GM20000 (cell line): ENCODE results near the gene TLK1.
"Not testable (repeated sequence)": the region's sequence is repeated elsewhere in the genome, so short reads cannot be mapped to it uniquely, and the experiment has no call there.

Experiments
- DNase-seq: peaks from one replicate; pipeline ENCODE4 v3.0.0; 2012; ENCODE audit warnings: low spot score
- TF ChIP-seq, protein P1 (sequence below): IDR thresholded peaks from 2 replicates; pipeline ENCODE4 v1.5.1; 2012; ENCODE audit warnings: mild to moderate bottlenecking, control low read depth; ENCODE audit errors: extremely low read depth, missing control alignments

Gene TLK1

DNA sequence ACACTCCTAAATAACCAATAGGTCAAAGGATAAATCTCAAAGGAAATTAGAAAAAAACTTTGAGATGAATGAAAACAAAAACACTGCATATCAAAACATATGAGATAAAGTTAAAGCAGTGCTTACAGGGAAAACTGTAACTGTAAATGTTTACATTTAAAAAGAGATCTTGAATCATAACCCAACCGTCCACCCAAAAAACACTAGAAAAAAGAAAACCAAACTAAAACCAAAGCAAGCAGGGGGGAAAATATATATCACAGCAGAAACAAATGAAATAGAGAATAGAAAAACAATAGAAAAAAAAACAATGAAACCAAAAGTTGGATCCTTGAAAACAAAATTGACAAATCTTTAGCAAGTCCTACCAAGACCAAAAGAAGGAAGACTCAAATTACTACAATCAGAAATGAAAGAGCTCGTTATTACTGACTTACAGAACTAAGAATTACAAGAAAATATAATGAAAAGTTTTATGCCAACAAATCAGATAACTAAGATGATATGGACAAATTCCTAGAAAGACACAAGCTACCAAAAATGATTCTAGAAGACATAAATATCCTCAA, 65.6 kb downstream of the TLK1 start:
- DNase-seq, result no peak
- TF ChIP-seq, protein P1, sequence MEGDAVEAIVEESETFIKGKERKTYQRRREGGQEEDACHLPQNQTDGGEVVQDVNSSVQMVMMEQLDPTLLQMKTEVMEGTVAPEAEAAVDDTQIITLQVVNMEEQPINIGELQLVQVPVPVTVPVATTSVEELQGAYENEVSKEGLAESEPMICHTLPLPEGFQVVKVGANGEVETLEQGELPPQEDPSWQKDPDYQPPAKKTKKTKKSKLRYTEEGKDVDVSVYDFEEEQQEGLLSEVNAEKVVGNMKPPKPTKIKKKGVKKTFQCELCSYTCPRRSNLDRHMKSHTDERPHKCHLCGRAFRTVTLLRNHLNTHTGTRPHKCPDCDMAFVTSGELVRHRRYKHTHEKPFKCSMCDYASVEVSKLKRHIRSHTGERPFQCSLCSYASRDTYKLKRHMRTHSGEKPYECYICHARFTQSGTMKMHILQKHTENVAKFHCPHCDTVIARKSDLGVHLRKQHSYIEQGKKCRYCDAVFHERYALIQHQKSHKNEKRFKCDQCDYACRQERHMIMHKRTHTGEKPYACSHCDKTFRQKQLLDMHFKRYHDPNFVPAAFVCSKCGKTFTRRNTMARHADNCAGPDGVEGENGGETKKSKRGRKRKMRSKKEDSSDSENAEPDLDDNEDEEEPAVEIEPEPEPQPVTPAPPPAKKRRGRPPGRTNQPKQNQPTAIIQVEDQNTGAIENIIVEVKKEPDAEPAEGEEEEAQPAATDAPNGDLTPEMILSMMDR, result no peak

DNA sequence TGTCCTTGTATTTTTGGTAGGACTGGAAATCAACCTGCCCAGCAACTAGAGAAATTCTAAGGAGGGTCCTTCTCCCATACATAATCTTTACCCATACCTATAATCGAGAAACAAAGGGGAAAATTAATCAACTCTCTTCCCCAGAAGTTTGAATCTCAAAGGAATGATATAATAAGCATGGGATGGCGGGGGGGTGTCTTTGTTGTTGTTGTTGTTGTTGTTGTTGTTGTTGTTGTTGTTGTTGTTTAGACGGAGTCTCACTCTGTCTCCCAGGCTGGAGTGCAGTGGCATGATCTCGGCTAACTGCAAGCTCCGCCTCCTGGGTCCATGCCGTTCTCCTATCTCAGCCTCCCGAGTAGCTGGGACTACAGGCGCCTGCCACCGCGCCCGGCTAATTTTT, 69.2 kb downstream of the TLK1 start:
- not testable (repeated sequence) for DNase-seq

DNA sequence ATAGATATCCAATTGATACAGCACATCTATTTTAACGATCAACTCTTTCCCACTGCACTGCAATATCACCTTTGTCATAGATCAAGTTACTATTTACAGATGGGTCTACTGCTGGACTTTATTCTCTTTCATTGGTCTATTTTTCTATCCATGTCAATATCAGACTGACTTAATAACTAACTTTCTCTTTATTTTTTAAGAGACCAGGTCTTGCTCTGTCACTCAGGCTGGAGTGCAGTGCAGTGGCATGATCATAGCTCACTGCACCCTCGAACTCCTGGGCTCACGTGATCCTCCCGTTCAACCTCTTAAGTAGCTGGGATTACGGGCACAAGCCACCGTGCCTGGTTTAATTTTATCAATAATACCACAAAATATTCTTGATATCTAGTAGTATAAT, 71.2 kb downstream of the TLK1 start:
- no peak for DNase-seq
- TF ChIP-seq, protein P1, result no peak

DNA sequence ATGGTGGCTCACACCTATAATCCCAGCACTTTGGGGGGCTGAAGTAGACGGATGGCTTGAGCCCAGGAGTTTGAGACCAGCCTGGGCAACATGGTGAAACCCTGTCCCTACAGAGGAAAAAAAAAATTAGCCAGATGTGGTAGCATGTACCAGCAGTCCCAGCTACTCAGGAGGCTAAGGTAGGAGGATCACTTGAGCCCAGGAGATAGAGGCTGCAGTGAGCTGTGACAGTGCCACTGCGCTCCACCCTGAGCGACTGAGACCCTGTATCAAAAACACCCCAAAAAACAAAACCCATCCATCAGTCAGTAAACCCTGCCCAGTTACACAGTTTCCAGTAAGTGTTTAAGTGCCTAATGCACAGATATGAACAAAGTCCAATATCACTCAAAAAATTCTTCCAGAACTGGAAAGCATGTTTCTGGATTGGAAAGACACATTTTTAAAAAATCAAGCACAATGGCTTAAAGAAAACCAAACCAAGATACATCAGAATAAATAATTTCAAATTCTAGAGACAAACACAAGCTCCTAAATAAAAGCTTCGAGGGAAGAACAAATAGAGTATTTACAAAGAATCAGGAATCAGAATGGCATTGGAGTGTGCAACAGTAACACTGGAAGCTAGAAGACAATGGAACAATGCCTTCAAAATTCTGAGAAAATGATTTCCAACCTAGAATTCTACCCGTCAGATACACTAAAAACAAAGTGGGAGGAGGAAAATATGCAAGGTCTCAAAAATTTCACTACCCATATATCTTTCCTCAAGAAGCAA, 72.4 kb downstream of the TLK1 start:
- no peak for DNase-seq
- TF ChIP-seq, protein P1, result no peak

DNA sequence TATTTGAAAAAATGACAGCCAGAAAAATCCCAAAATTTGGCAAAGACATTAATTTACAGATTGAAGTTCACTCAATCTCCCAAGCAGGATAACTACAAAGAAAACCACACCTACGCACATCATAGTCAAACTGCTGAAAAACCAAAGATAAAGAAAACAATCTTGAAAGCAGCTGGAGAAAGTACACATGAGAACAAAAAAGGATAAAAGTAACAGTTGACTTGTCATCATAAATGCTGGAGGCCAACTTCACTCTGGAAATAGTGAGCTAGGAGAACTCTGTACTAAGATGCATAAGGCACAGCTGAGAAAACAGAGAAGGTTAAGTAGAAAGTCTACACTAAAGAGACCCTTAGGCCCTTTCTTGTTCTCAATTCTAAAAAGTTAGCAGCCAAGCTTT, 73.1 kb downstream of the TLK1 start:
- DNase-seq, result no peak
- TF ChIP-seq, protein P1, result no peak

DNA sequence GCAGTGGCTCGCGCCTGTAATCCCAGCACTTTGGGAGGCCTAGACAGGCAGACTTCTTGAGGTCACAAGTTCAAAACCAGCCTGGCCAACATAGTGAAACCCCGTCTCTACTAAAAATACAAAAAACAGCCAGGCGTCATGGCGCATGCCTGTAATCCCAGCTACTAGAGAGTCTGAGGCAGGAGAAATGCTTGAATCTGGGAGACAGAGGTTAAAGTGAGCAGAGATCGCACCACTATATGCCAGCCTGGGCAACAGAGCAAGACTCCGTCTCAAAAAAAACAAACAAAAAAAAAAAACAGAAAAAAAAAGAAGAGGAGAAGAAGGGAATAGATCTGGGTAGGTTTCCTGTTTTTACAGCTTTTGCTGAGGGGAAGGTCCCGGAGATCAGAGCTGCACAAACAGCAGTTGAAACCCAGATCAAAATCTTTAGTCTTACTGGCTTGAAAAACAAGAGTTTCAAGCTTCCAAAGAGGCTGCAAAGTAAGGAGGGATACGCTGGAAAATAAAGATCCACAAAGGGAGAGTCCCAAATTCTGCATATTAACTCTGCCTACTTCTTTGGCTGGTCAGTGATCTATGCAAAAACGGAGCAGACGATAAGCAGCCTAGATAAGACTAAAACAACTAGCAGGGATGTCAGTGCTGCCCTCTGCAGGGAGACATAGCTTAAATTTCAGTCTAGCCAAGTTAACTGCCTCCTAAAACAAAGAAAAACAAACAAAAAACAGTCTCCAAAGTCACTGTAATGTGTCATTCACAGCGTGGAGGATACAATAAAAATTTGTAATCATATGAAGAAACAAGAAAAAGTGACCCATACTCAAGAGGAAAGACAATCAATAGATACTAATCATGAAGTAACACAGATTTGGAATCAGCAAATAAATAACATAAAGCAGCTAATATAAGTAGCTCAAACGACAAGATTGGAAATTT, 74.1 kb downstream of the TLK1 start:
- peak; percentile 23 for DNase-seq
- TF ChIP-seq, protein P1, result peak; percentile 43

DNA sequence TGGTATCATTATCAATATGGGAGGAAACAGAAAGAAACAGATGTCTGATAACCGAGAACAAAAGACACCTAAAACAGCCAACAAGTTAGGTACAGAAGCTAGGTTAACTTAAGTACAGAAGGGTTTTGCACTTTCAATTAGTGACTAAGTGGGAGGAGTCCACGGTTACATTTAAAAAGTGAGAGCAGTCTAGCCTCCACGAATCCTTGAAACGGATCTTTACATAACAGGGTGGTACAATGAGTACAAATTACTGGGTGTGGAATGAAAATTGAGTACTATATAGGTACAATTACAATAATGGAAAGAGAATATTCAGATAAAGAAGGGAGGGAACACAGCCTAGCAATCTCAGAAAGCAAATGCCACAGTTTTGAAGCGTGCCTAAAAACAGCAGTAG, 76.6 kb downstream of the TLK1 start:
- no peak for DNase-seq
- TF ChIP-seq, protein P1, result no peak
